AG04450 (cell line): Measurements from ENCODE around the gene PPP1R16B. TPM values are rescaled to one million over a fixed set of nuclear protein-coding genes. Genes with fewer than 3 reads are reported as not detected.

Source experiments
- CTCF ChIA-PET: fragments of 300-600, 350-600 bp; formaldehyde crosslinking; extraction: SDS; loops from one replicate; lab custom pipeline; 2022; ENCODE audit warnings: antibody characterized with exemption, inconsistent platforms; lab: Charles Lee
- POLR2A ChIA-PET: fragments of 350-600 bp; formaldehyde crosslinking; extraction: SDS; loops from one replicate; lab custom pipeline; 2021; ENCODE audit warnings: antibody characterized with exemption, inconsistent platforms; lab: Yijun Ruan, JAX
- DNase-seq: peaks from one replicate; pipeline ENCODE4 v3.0.0-alpha.2; 2011; ENCODE audit warnings: low read depth, low spot score
- H3K27ac ChIP-seq: one replicate; pipeline ENCODE4 v1.5.1; 2012; ENCODE audit warnings: low read depth, low read length, control low read depth
- H3K27me3 ChIP-seq: one replicate; pipeline ENCODE4 v1.6.0; 2012; ENCODE audit warnings: low read length; ENCODE audit not compliant: control insufficient read depth, insufficient read depth
- H3K4me3 ChIP-seq: 2 replicates; pipeline ENCODE4 v1.5.1; 2011; ENCODE audit warnings: mild to moderate bottlenecking, low read depth, low read length, control low read depth
- H3K9me3 ChIP-seq: 2 replicates; pipeline ENCODE4 v1.5.1; 2012; ENCODE audit warnings: low read length; ENCODE audit not compliant: control insufficient read depth, insufficient read depth
- polyA plus RNA-seq: library from polyadenylated mRNA; depleted of rRNA; stranded (reverse); fragments of >200 nt; gene quantifications from 2 replicates; pipeline ENCODE4 v1.2.3, GENCODE V29; 2011
- TF ChIP-seq, protein P1 (sequence below): IDR thresholded peaks from 2 replicates; pipeline ENCODE4 v1.5.1; 2011; ENCODE audit warnings: low read depth, low read length, control low read depth, inconsistent platforms

The PPP1R16B gene
- polyA plus RNA-seq, 1 experiment, result not detected

DNA sequence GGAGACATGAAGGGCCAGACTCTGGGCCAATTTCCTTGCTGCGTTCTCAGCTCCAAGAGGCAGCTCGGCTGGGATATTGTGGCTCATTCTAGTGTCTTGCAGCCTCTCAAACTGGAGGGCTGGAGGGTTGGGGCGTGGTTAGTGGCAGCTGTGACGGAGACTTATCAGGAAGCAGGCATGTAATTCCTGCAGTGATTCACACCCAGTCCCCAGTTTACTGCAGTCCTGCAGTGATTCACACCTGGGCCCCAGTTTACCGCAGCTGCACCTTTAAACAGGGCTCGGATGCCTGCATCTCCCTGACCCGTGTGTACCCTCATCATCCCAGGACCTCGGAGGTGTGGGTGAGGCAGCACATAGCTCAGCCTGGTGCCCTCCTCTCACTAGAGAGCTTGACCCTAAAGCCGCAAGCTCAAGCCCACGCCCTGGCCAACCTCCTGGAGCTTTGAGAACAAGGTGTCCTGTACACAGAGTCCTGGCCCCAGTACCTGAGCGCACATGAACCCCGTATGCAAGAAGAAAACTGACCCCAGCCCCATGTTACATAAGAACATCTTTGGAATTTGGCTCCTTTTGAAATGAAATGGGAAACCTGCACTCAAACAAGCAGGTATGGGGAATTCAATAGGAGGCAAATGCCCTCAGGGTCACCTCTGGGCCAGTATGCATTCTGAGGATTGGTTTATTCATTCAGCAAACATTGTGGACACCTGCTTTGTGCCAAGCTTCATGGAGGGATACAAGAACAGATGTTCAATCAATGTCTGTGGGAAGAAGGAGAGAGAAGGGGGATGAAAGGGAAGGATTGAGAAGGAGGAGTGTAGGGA, 65.4 kb downstream of the PPP1R16B start:
- Histone ChIP-seq H3K27me3 (peaks cover 5% of the 10 kb centered on the region), H3K27ac (no peak overlapping the region), H3K4me3 (no peak overlapping the region), H3K9me3 (no peaks in the 10 kb centered on the region)
- POLR2A ChIA-PET, result no interaction called here
- DNase-seq, result no peak
- CTCF ChIA-PET, result no interaction called here
- TF ChIP-seq, protein P1, sequence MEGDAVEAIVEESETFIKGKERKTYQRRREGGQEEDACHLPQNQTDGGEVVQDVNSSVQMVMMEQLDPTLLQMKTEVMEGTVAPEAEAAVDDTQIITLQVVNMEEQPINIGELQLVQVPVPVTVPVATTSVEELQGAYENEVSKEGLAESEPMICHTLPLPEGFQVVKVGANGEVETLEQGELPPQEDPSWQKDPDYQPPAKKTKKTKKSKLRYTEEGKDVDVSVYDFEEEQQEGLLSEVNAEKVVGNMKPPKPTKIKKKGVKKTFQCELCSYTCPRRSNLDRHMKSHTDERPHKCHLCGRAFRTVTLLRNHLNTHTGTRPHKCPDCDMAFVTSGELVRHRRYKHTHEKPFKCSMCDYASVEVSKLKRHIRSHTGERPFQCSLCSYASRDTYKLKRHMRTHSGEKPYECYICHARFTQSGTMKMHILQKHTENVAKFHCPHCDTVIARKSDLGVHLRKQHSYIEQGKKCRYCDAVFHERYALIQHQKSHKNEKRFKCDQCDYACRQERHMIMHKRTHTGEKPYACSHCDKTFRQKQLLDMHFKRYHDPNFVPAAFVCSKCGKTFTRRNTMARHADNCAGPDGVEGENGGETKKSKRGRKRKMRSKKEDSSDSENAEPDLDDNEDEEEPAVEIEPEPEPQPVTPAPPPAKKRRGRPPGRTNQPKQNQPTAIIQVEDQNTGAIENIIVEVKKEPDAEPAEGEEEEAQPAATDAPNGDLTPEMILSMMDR, result no peak

DNA sequence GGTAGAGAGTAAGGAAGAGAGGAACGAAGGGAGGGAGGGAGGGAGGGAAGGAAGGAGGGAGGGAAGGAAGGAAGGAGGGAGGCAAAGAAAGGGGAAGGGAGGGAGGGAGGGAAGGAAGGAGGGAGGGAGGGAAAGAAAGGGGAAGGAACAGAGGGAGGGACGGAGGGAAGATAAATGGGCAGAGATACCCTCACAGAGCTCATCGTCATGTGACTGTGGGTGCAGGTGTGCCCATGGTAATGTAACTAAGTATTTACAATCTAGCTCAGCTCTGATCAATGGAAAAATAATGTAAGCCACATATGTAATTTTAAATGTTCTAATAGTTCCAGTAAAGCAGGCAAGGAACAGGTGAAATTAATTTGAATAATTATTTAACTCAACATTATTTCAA, 66.1 kb downstream of the PPP1R16B start:
- DNase-seq, result no peak
- POLR2A ChIA-PET, result no interaction called here
- CTCF ChIA-PET, result no interaction called here
- TF ChIP-seq, protein P1, result no peak
- Histone ChIP-seq H3K4me3 (no peak overlapping the region), H3K9me3 (no peaks in the 10 kb centered on the region), H3K27me3 (peaks cover 5% of the 10 kb centered on the region), H3K27ac (no peak overlapping the region)

DNA sequence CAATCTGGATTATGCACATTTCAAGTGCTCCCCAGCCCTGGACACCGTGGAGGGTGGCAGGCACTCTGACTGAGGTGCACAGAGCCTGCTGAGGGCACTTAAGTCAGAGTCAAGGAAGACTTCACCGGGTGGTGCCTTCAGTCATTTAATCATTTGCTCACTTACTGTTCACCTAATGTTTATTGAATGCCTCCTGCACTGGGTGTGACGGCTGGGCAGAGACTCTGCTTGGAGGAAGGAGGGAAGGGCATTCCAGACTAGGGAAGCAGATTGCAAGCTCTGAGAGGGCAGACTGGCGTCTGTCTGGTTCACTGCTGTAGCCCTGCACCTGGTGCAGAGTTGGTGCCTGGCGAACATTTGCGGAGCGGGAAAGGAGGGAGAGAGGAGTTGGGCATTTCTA, 66.5 kb downstream of the PPP1R16B start:
- no peak for DNase-seq
- Histone ChIP-seq H3K27me3 (peaks cover 5% of the 10 kb centered on the region), H3K4me3 (no peak overlapping the region), H3K27ac (no peak overlapping the region), H3K9me3 (no peaks in the 10 kb centered on the region)
- ChIA-PET POLR2A (no interaction called here), CTCF (interaction anchor here (0.8 kb wide), 1 partner anchor 21 kb away, joined by 5 read pairs; no protein-coding TSS in a partner anchor)
- TF ChIP-seq, protein P1, result no peak

DNA sequence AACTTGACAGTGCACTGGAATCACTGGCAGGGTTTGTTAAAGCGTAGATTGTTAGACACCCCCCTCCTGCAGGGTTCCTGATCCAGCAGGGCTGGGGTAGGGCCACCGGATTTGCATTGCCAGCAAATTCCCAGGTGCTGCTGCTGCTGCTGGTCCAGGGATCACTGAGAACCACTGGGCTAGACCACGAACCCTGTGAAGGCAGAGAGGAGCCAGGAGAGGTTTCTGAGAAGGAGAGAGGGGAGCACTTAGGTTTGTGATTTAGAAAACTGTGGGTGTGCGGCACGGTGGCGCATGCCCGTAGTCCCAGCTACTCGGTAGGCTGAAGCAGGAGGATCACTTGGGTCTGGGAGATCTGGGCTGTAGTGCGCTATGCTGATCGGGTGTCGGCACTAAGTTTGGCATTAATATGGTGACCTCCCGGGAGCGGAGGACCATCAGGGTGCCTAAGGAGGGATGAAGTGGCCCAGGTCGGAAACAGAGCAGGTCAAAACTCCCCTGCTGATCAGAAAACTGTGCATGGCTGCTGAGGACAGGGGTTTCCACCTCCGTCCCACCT, 67.1 kb downstream of the PPP1R16B start:
- CTCF ChIA-PET, result interaction anchor here (0.8 kb wide), 1 partner anchor 21 kb away, joined by 5 read pairs; no protein-coding TSS in a partner anchor
- H3K27ac ChIP-seq, result no peak overlapping the region

More for the DNA sequence above, 67.1 kb downstream of the PPP1R16B start:
- POLR2A ChIA-PET, result no interaction called here
- TF ChIP-seq, protein P1, result no peak
- DNase-seq, result no peak
- H3K9me3 ChIP-seq, result no peaks in the 10 kb centered on the region
- no peak overlapping the region for H3K4me3 ChIP-seq
- H3K27me3 ChIP-seq, result peaks cover 5% of the 10 kb centered on the region
